Progenitor cell of endocrine pancreas (in vitro differentiated cells): ENCODE results near the gene MIGA2. TPM values are rescaled to one million over a fixed set of nuclear protein-coding genes. Genes with fewer than 3 reads are reported as not detected.

ENCODE experiments used
- DNase-seq: peaks from one replicate; pipeline ENCODE4 v3.0.0; 2021; ENCODE audit warnings: low spot score; ENCODE audit not compliant: unreplicated experiment
- H3K27ac Mint-ChIP-seq: 2 replicates; pipeline ENCODE4 v1.8.0; 2021; ENCODE audit warnings: mild to moderate bottlenecking, moderate library complexity, mixed read lengths
- H3K27me3 Mint-ChIP-seq: 2 replicates; pipeline ENCODE4 v1.8.0; 2021; ENCODE audit warnings: mixed read lengths
- H3K36me3 Mint-ChIP-seq: 2 replicates; pipeline ENCODE4 v1.8.0; 2022; ENCODE audit warnings: mixed read lengths; ENCODE audit not compliant: insufficient read depth
- H3K4me1 Mint-ChIP-seq: 2 replicates; pipeline ENCODE4 v1.8.0; 2021; ENCODE audit warnings: low read depth, mixed read lengths
- H3K4me3 Mint-ChIP-seq: 2 replicates; pipeline ENCODE4 v1.8.0; 2021; ENCODE audit warnings: low read depth, mild to moderate bottlenecking, moderate library complexity, mixed read lengths
- H3K9me3 Mint-ChIP-seq: 2 replicates; pipeline ENCODE4 v1.8.0; 2021; ENCODE audit warnings: low read depth, mixed read lengths
- total RNA-seq: library from RNA; stranded (reverse); gene quantifications from 2 replicates; pipeline ENCODE4 v1.2.1, GENCODE V29; 2021
- TF ChIP-seq, protein P1 (sequence below): fragments of 200-600 bp; sonication (generic); IDR thresholded peaks from one replicate; pipeline ENCODE4 v1.5.0; 2021; ENCODE audit warnings: antibody characterized with exemption, mild to moderate bottlenecking; ENCODE audit not compliant: unreplicated experiment

MIGA2 gene
- total RNA-seq, 1 donor from 2014 or later = 45.4 TPM

DNA sequence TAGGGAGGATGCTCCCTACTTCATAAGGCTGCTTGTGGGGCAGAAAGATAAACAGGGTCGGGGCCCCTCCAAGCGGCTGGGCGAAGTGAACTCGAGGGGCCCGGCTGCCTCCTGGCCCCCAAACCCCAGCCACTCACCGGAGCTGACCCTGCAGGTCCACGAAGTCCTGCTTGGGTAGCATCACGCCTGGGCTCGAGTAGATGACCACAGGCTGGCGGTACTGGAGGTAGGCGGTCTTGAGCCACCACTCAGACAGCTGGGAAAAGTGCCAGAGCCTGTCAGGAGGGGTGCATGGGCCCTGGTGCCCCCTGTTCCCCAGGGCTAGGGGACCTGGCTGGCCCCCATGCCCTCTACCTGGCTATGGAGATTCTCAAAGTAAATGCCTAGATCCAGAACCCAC, 67.6 kb downstream of the MIGA2 start:
- H3K4me3 Mint-ChIP-seq = no peak overlapping the region
- no peak for DNase-seq
- H3K9me3 Mint-ChIP-seq = no peaks in the 10 kb centered on the region
- H3K27me3 Mint-ChIP-seq = peaks cover 9% of the 10 kb centered on the region
- peaks cover 8% of the 10 kb centered on the region for H3K4me1 Mint-ChIP-seq
- H3K36me3 Mint-ChIP-seq = peaks cover 1% of the 10 kb centered on the region
- no peak overlapping the region for H3K27ac Mint-ChIP-seq
- TF ChIP-seq, protein P1, sequence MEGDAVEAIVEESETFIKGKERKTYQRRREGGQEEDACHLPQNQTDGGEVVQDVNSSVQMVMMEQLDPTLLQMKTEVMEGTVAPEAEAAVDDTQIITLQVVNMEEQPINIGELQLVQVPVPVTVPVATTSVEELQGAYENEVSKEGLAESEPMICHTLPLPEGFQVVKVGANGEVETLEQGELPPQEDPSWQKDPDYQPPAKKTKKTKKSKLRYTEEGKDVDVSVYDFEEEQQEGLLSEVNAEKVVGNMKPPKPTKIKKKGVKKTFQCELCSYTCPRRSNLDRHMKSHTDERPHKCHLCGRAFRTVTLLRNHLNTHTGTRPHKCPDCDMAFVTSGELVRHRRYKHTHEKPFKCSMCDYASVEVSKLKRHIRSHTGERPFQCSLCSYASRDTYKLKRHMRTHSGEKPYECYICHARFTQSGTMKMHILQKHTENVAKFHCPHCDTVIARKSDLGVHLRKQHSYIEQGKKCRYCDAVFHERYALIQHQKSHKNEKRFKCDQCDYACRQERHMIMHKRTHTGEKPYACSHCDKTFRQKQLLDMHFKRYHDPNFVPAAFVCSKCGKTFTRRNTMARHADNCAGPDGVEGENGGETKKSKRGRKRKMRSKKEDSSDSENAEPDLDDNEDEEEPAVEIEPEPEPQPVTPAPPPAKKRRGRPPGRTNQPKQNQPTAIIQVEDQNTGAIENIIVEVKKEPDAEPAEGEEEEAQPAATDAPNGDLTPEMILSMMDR = no peak

GRCh38 chr9:129105857-129106694, 69.7 kb downstream of the MIGA2 start:
- Mint-ChIP-seq H3K36me3 (peaks cover 1% of the 10 kb centered on the region), H3K9me3 (no peaks in the 10 kb centered on the region), H3K4me1 (peaks cover 8% of the 10 kb centered on the region), H3K27me3 (peaks cover 15% of the 10 kb centered on the region), H3K27ac (peak overlapping the region; percentile 69), H3K4me3 (no peak overlapping the region)
- TF ChIP-seq, protein P1 = no peak
- no peak for DNase-seq

DNA sequence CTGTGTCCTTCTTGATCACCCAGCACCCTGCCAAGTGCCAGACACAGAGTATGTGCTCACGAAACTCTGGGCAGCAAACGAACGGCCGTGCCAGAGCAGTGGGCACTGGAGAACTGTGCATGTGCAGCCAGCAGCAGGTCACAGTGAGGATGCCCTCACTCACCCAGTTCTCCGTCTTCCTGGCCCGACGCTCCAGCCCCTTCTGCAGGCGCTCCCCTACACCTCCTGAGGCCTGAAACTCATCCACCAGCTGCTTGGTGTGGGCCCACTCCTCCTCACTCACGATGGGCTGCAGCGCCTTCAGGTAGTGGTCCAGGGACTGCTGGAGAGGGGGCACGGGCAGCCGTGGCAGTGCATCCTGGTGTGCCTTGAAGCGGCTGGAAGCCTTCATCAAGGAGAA, 71.2 kb downstream of the MIGA2 start:
- Mint-ChIP-seq H3K4me3 (peak overlapping the region; percentile 29), H3K36me3 (peaks cover 1% of the 10 kb centered on the region), H3K9me3 (no peaks in the 10 kb centered on the region), H3K27me3 (peaks cover 11% of the 10 kb centered on the region), H3K27ac (no peak overlapping the region), H3K4me1 (peaks cover 11% of the 10 kb centered on the region)
- TF ChIP-seq, protein P1 = no peak
- DNase-seq = no peak

DNA sequence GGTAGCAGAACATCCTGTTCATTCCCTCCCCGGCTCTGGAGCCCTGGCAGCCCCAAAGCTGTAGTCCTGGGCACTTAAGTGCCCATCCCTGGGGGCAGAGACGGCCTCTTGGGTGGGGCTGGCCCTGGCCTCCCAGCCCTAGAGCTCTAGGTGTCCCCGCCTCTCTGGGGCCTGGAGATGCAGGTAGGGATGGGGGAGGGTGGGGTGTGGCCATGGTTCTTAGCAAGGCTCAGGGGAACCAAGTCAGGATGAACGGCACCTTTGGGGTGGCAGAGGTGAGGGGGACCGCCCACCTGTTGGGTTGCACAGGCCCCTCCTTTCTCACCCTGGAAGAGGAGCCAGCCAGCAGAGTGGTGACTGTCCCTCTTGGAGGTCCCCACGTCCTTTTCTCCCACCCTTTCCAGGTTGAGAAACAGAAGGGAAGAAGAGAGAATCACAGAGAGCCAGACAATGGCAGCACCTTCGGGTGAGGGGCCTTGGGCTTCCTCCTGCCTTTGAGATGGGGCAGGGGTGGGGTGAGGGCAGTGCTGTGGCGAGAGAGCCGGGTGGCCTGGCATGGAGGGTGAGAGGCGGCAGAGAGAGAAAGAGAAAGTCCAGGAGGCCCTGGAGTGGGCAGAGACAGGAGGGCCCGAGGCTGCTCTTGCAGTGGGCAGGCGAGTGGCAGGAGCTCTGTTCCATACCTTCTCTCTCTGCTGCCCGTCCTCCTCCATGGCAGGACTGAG, 71.8 kb downstream of the MIGA2 start:
- Mint-ChIP-seq H3K27ac (no peak overlapping the region), H3K4me1 (peaks cover 11% of the 10 kb centered on the region), H3K9me3 (no peaks in the 10 kb centered on the region), H3K36me3 (peaks cover 1% of the 10 kb centered on the region), H3K27me3 (peaks cover 11% of the 10 kb centered on the region), H3K4me3 (no peak overlapping the region)
- DNase-seq = no peak
- TF ChIP-seq, protein P1 = no peak

GRCh38 chr9:129108805-129109536, 72.5 kb downstream of the MIGA2 start:
- peak overlapping the region; percentile 69 for H3K4me3 Mint-ChIP-seq
- peaks cover 1% of the 10 kb centered on the region for H3K36me3 Mint-ChIP-seq
- TF ChIP-seq, protein P1 = no peak
- H3K9me3 Mint-ChIP-seq = no peaks in the 10 kb centered on the region
- peaks cover 11% of the 10 kb centered on the region for H3K4me1 Mint-ChIP-seq
- H3K27me3 Mint-ChIP-seq = peaks cover 11% of the 10 kb centered on the region
- DNase-seq = no peak
- H3K27ac Mint-ChIP-seq = no peak overlapping the region
